Measurements from ENCODE around the gene CYSRT1. TPM values are rescaled to one million over a fixed set of nuclear protein-coding genes. Genes with fewer than 3 reads are reported as not detected.
A peak's percentile ranks its signal among the peaks of the same experiment; 100 is the strongest.

The CYSRT1 gene
- total RNA-seq, 1 experiment from 2014 or later: 1.4 TPM

- H3K36me3 Mint-ChIP-seq (ENCODE audit: insufficient read depth, unreplicated experiment): peaks cover 5% of the 10 kb centered on the region
- no peaks in the 10 kb centered on the region for H3K9me3 Mint-ChIP-seq (ENCODE audit: unreplicated experiment)
- intact Hi-C loops (cut with micrococcal nuclease): loop anchor here (10.0 kb wide), 2 partner anchors 46 to 176 kb away; partner anchors contain the start of genes LRRC26, NPDC1 and TMEM210
- no peak overlapping the region for H3K27ac Mint-ChIP-seq (ENCODE audit: low read depth, unreplicated experiment)
- BruUV-seq (replicated peaks): no TSS peak
- POLR2A ChIA-PET: interaction anchor here (0.6 to 1.6 kb wide), 3 partner anchors 32 to 238 kb away, joined by 3 to 4 read pairs (median 4); partner anchors contain the start of gene NSMF
- peaks cover 5% of the 10 kb centered on the region for H3K4me1 Mint-ChIP-seq (ENCODE audit: insufficient read depth, unreplicated experiment)
- H3K27me3 Mint-ChIP-seq (ENCODE audit: insufficient read depth, unreplicated experiment): no peaks in the 10 kb centered on the region
- no peak for DNase-seq (ENCODE audit: unreplicated experiment)
- CTCF ChIA-PET: interaction anchor here (0.7 kb wide), 1 partner anchor 275 kb away, joined by 3 read pairs; no protein-coding TSS in a partner anchor
- no peak for TF ChIP-seq CTCF (IDR thresholded peaks at IDR 0.05; ENCODE audit: unreplicated experiment)
- H3K4me3 Mint-ChIP-seq (ENCODE audit: unreplicated experiment): no peak overlapping the region
Measured at GRCh38 chr9:137221095-137221505, 3.9 kb upstream of the CYSRT1 start.

GRCh38 chr9:137221506-137222111, 3.4 kb upstream of the CYSRT1 start:
- ChIA-PET CTCF (no interaction called here), POLR2A (interaction anchor here (0.6 to 1.6 kb wide), 2 partner anchors 92 to 238 kb away, joined by 4 read pairs; partner anchors contain the start of gene NSMF)
- BruUV-seq (replicated peaks): no TSS peak
- peaks cover 10% of the 10 kb centered on the region for H3K4me1 Mint-ChIP-seq (ENCODE audit: insufficient read depth, unreplicated experiment)
- no peak for DNase-seq (ENCODE audit: unreplicated experiment)
- no peak for TF ChIP-seq CTCF (IDR thresholded peaks at IDR 0.05; ENCODE audit: unreplicated experiment)
- no peak overlapping the region for H3K4me3 Mint-ChIP-seq (ENCODE audit: unreplicated experiment)
- intact Hi-C loops (cut with micrococcal nuclease): loop anchor here (10.0 kb wide), 2 partner anchors 47 to 177 kb away; partner anchors contain the start of genes LRRC26, NPDC1 and TMEM210
- no peak overlapping the region for H3K27ac Mint-ChIP-seq (ENCODE audit: low read depth, unreplicated experiment)
- H3K27me3 Mint-ChIP-seq (ENCODE audit: insufficient read depth, unreplicated experiment): no peaks in the 10 kb centered on the region
- H3K9me3 Mint-ChIP-seq (ENCODE audit: unreplicated experiment): no peaks in the 10 kb centered on the region
- H3K36me3 Mint-ChIP-seq (ENCODE audit: insufficient read depth, unreplicated experiment): peaks cover 5% of the 10 kb centered on the region

- Mint-ChIP-seq H3K27ac (ENCODE audit: low read depth, unreplicated experiment) (peak within 1 kb of the TSS; percentile 61), H3K27me3 (ENCODE audit: insufficient read depth, unreplicated experiment) (no peaks in the 10 kb centered on the region), H3K36me3 (ENCODE audit: insufficient read depth, unreplicated experiment) (peaks cover 1% of the 10 kb centered on the region), H3K9me3 (ENCODE audit: unreplicated experiment) (no peaks in the 10 kb centered on the region), H3K4me3 (ENCODE audit: unreplicated experiment) (peak within 1 kb of the TSS; percentile 83), H3K4me1 (ENCODE audit: insufficient read depth, unreplicated experiment) (peaks cover 10% of the 10 kb centered on the region)
- no peak for TF ChIP-seq CTCF (IDR thresholded peaks at IDR 0.05; ENCODE audit: unreplicated experiment)
- ChIA-PET POLR2A (interaction anchor here (0.6 to 6.3 kb wide), 16 partner anchors 8 to 361 kb away, joined by 3 to 73 read pairs (median 6); partner anchors contain the start of genes ANAPC2, EXD3, MAN1B1 and NDOR1), CTCF (interaction anchor here (0.7 to 5.6 kb wide), 3 partner anchors 15 to 33 kb away, joined by 3 to 36 read pairs (median 3); no protein-coding TSS in a partner anchor)
- no TSS peak for BruUV-seq (replicated peaks)
- intact Hi-C loops (cut with micrococcal nuclease): loop anchor here (10.0 kb wide), 2 partner anchors 48 to 178 kb away; partner anchors contain the start of genes LRRC26, NPDC1 and TMEM210
- no peak for DNase-seq (ENCODE audit: unreplicated experiment)
Measured at GRCh38 chr9:137222190-137223077, 2.5 kb upstream of the CYSRT1 start, which contains the start of gene RNF208. Gene RNF208 (minus strand): TSS chr9:137222240. CDS start chr9:137221212, 1,028 bp downstream.

Data from MCF 10A (cell line).